Kidney glomerular epithelial cell (primary cell): ENCODE results near the gene GPC5.

Experiments
- DNase-seq: peaks from one replicate; lab custom pipeline; 2025; lab: John Stamatoyannopoulos, UW

The GPC5 gene

DNA sequence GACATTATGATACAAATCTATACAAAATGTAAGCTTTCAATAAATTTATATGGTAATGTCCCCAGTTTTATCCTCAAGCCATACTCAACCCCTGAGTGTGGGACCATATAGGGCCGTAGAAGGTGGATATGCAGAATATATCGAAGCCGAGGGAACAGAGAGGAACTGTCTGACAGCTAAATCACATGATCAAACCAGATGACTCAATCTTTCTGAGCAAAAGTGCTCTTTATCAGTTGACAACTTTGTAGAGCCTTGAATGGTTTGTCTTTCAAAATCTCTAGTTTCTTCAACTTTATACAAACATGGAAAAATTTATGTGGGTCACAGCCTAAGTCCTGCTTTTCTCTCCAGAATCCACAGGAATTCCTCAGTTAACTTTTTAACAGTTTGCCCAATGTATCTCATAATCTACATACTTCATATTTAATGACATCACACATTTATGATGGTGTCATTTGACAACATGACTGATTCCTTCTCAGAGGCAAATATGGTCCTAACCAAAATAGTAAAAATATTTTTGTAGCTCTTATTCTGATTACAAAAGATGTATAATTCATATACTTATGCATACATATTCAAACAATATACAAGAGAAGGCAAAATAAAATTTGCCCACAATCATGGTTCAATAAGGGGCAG is 1155.2 kb downstream of the GPC5 start:
- no peak for DNase-seq

DNA sequence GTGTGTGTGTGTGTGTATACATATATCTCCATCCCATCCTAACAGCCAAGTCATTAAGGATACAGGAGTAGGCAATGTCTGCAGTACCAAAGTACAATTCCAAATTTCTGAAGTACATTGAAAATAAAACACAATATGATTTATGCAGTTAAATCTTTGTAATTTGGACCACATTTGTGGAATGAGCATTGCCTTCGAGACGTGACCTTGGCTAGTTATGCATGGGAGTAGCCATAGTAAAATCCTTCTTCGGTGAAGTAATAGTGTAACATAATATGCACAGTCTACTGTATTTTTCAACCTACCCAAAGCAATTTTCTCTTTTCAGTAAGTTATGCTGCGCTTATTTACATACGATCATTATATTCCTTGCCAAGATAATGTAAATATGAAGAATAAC is 1162.5 kb downstream of the GPC5 start:
- DNase-seq = no peak

DNA sequence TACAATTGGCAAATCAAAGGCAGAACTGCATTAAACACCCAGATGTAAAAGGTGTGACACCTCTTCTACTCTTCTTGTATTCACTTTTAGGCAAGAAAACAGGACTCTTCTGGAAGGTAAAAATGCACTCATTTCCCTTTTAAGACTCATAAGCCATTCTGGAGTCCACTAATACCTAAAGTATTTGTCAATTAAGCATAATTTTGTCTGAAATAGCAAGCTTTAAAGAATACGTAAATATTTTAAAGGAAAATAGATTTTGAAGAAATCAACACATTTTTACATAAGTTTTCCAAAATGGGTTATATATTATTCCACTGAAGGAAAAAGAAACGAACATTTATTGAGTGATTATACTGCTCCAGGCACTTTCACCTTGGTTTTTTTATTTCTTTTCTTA is 1166.5 kb downstream of the GPC5 start:
- no peak for DNase-seq

DNA sequence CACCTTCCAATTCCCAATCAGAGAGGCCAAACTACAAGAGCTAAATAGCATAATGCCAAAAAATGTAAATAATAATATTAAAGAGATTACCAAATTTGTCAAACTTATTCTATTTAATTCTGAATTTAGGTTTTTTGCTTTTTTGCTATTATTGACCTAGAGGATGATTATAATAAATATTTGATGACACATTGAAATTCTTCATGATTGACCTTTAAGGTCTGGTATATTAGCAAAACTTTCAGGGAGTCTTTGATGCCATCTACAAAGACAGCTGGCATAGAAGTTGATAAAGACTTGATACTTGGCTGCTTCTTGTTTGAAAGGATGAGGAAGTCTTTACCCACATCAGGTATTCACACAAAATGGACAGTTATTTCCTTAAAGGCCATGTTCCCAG is 1168.3 kb downstream of the GPC5 start:
- DNase-seq = no peak

DNA sequence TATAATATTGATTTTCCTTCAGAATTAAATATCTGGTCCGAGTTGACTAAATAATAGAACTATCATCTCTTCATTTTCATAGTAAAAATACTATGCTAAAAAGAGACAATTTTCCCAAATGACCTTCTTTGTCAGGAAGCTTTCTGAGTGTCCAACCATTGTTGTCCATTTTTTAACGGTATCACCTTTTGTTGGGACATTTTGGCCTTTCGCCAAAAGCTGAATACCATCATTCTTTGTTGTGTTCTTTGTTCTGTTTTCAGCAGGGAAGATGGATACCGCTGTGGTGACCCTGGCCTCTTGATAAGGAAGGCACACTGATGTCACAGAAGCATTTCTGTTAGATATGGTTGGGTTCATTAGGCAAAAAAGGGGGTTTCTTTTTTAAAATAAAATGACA is 1173.8 kb downstream of the GPC5 start:
- DNase-seq = no peak

DNA sequence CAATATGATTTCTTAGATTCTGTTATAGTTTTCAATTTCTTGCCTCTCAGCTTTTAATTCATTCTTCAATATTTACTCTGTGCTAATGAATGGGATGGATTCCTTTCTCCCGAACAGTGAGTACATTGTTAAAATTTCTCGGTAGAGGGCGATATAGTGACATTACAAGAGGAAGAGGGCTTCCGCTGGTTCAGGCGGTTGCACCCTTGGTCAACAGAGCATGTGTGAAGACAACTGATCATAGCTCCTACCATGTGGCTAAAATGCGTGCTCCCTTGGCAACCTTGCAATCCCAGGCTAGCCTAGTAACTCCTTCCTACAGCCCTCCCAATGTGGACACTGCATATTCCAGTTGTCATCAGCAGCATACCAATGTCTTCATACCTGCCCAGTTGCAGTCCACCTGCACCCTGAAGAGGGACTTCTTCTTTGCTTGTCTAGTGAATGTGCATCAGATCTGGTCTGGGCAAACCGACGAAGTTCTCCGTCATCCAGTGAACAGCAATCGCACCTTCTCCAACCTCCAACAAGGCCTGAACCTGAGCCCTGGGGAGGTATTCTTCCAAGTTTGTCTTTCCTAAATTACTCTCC is 1175.1 kb downstream of the GPC5 start:
- peak; percentile 28 for DNase-seq

DNA sequence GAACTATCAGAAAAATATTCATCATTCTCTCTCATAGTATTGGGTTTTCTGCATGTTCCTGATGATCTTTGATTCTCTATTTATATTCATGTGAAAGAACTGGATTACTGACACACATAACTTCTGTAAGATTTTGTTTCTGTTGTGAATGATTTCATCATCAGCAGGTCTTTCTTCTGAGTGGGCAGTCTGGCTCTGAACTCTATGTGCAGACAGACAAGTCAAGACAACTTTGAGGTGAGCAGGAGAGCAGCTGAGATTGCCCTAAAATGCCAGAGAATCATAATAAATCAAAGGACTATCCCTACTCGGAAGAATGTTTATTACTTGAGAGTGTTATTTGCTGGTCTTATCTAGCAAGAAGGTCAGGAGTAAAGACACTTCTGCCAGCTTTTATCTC is 1176.1 kb downstream of the GPC5 start:
- DNase-seq = no peak

DNA sequence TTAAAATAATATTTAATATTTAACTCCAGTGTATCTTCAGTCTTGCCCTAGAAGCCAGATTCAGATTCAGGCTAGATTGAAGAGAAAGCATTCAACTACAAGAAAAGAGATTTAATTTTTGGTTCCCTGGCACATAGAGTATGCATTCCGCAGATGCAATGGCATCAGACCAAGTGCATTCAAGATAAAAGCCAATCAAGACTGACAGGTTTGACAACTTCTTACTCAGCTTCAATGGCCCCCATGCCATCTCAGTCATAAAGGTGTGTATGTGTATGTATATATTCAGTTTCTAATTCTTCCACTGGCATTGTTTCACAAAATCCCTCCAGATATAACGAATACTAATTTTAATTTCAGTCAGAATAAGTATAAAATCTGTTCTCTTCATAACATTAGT is 1177.4 kb downstream of the GPC5 start:
- DNase-seq = no peak

DNA sequence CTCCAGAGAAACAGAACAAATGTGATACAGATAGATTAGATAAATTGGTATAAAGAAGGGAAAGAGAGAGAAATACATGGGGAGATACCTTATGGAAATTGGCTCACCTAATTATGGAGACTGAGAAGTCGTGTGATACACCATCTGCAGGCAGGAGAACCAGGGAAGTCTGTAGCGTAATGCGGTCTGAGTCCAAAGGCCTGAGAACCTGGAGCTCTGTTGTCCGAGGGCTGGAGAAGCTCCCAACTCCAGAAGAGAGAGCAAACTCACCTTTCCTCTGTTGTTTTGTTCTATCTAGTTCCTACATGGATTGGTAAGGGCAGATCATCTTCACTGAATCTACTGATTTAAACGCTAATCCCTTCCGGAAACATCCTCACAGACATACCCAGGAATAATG is 1179.9 kb downstream of the GPC5 start:
- no peak for DNase-seq

DNA sequence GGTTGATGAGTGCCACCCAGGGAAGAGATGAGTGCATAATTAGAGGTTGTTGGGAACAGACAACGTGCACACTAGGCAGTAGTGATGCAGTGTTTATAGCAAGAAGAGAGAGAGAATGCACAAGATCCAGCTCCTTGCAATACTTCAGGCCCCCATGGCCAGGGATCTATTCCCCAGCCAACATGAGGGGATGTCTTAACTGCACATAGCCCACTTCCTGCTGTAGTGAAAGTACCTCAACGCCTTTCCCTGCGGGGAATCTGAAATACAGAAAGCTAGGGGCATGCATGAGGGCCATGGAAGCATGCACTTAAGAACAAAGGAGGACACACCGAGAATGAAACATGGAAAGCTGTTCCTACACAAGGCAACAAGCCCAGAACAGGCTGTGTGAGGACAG is 1191.5 kb downstream of the GPC5 start:
- no peak for DNase-seq

DNA sequence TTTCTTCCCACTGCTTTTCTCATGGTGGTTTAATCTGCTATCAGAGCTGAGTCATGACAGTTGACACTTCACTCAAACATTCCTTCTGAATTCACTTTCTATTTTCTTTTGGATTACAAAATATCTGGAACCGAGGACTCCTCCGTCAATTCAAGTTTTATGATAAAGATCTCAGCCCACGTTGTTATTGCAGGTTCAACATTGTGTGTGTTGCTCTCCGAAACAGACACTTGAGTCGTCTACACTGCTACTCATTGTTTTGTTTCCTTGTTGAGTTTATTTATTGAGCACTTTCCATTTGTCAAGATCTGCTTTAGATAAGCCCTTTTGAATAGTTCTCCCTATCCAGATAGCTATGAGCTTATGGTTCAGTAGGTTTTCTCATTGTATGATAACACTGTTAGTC is 1192.1 kb downstream of the GPC5 start:
- peak; percentile 60 for DNase-seq

DNA sequence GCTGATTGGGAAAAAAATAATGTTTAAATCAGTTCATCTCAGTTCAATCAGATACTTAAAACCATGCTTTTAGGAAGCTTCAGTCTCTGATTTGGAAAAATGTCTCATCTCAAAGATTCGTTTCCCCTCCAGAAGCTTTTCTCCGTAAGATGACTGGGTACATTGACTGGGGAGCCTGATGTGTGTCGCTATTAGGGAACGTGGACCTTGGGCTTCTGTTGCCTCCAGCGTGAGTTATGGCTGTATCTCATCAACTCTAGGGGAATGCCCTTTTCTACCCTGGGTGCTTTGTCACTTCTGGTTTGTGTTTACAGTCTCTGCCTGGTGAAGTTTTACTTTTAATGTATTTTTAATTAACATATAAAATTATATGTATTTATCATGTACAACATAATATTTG is 1192.7 kb downstream of the GPC5 start:
- no peak for DNase-seq

DNA sequence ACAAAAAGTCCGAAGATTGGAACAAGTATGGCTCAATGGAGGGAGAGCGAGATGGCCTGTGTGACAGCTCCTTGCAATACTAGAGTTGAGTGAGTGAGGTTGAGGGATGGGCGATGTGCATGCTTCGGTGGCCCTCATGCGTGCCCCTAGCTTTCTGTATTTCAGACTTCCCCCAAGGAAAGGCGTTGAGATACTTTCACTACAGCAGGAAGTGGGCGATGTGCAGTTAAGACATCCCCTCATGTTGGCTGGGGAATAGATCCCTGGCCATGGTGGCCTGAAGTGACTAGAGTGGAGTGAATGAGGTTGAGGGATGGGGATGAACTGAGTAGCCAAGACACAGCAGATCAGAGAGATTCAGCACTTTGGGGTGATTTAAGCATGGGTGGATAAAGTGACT is 1194.3 kb downstream of the GPC5 start:
- no peak for DNase-seq

DNA sequence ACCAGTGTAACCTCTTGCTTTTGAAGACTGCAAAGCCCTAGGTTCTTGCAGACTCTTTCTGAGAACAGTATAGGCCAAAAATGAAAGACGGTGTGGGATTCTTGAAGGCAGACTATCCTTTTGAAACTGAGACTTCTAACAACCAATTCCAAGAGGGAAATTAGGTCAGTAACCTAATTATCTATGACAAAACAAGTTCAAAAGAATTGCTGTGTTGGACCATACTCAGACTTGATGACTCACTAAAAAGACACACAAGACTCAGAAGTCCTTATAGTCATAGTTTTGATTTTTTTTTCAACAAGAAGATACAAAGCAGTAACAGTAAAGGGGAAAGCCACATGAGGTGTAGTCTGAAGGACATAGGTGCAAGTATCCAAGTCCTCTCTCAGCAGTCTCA is 1204.1 kb downstream of the GPC5 start:
- no peak for DNase-seq

DNA sequence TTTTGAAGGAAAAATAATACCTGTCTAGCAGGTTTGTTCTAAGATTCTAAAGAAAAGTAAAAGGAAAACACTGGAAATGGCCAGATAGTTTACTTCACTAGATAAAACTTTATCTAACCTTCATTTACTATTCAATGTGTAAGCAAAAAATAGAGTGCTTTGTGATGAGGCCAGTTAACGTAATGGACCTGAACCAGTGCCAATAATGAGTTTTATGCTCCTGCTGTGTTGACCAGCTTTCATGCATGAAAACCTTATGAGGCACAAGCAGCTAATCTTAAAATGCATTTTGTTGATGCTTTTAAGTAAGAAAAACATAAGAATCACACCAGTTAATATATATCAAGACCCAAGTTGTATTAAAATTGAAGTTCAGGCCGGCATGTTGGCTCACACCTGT is 1211.0 kb downstream of the GPC5 start:
- no peak for DNase-seq

DNA sequence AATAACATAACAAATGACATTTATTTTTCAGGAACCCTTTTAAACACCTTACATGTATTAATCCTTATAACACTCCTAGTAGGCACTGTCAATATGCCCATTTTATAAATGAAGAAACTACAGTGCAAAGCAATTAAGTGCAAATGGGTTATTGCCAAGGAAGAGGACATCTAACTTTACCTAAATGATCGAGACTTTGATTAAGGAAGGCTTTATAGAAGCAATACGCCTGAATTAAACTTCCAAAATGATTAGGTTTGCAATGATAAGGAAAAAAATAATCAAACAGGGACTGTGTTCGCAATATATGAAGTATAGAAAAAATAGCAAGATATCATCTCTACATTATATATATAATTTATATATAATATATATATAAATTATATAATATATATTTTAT is 1214.5 kb downstream of the GPC5 start:
- DNase-seq = no peak

DNA sequence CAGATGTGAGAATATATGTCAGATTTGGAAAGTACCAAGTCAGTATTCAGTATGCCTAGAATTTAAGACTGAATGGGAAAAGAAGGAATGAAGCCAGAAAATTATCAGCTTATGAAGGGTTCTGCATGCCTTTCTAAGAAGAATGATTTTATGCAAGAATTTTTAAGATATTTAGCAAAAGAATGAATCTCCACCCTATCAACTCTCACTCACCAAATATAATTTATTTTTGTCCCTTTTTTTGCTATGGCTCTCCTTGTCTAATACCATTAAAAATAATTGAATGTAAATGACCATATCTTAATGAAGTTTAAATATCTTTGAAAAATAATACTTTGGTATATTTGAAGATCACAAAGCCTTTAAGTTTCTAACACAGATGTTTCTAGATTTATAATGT is 1215.5 kb downstream of the GPC5 start:
- no peak for DNase-seq

DNA sequence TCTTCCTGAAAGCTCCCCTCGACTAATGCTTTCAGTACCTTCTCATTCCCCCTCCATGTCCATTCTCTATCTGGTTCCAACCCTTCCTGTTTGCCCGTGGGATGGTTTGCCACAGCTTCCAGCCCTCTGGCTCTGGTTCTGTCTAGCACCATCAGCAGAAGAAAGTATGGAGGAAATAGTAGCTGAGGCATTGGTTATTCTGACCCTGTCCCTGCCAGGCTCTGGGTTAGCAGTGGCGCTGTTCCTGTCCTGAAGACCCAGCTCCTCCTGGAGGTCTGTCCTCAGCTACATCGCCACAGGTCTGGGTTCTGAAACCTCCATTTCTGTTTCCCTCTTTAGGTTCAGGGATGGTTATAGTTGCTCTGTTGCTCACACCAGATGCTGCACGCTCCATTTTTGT is 1223.6 kb downstream of the GPC5 start:
- DNase-seq = no peak

DNA sequence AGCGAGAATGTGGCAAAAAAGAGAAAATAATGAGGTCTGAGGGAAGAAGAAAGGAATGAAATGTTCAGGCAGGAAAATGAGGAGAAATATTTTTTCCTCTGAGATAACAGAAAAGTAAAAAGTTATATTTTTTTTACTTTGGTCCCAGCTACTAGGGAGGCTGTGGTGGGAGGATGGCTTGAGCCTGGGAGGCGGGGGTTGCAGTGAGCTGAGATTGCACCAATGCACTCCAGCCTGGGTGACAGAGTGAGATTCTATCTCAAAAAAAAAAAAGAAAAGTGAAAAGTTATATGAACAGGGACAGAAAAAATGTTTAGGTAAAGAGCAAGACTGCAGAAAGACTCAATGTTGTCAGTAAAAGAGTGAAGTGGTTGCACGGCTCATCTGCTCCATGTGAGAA is 1224.5 kb downstream of the GPC5 start:
- DNase-seq = no peak

DNA sequence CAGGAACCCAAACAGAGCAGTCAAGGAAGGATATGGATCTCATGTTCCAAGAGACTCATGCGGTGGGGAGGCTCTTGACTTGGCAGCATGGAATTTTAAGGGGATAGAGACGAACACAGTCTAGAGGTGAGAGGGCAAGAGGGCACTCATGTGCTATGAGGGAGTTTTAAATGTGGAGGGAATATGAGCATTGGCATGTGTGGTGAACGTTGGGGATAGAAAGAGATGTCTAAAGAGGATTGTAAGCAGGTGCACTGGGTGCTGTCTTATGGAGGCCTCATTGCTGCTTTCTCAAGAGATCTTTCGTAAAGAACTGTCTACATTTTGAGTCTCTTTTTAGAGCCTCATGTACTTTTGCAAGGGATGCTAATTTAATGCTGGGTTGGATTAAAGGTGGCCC is 1227.9 kb downstream of the GPC5 start:
- no peak for DNase-seq

DNA sequence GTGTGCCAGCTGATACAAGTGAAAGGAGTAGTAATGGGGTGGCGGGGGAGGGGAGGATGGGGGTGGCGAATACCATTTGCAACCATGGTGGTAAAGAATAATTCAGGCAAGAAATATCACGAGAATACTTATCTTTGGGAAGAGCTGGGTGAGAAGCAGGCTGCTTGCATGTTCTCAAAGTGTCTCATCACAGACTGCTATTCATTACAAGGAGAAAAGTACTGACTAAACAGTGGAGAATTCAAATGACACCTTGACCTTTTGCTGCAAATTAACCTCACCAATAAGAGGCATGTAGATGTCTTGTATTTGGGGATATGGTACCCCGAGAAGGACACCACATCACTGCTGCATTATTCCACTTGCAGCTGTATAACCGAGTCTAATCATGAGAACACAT is 1242.5 kb downstream of the GPC5 start:
- DNase-seq = no peak

DNA sequence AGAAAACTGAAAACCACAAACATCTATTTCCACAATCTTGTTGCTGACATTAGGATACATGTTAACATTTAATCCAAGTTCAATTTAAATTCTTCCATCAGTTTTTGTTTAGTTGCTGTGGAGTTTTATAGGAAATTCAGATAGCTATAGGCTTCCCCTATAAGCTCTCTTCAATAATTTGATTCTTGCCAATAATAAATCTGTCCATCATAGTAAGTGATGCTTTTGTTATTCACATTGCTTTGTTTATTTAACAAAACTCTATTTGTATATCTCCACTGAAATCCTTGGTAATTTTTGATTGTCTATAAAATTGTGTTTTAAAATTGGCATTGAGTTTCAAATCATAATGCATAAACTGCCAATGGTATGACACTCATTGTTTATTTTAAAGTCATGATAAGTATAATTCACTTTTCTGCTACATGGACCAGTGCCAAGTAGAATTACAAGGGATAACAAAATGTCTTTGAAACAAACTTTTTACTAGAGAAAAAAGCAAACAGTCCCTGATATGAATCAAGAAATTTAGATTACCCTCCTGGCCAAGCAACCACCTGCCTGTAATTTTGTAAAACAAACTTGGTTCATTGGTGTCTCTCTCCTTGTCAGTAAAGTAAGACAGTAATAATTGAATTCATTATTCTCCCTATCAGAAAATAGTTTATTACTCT is 1250.9 kb downstream of the GPC5 start:
- no peak for DNase-seq

DNA sequence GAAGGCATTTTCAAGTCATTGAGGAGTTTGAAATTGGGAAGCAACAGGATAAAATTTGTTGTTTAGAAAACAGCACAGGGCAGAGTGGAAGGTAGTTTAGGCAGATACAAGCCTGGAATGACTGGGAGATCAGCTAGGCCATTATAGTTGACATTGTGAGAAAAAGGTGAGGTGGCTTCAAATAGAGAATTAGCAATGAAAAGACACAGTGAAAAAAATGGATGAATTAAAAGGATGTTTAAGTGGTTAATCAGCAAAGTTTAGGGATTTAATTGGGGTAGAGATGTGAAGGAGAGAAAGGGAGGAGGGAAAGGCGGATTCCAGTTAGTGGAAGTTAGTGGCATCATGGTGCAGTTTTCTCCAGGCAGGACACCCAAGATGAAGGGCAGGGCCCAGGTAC is 1257.7 kb downstream of the GPC5 start:
- DNase-seq = no peak

DNA sequence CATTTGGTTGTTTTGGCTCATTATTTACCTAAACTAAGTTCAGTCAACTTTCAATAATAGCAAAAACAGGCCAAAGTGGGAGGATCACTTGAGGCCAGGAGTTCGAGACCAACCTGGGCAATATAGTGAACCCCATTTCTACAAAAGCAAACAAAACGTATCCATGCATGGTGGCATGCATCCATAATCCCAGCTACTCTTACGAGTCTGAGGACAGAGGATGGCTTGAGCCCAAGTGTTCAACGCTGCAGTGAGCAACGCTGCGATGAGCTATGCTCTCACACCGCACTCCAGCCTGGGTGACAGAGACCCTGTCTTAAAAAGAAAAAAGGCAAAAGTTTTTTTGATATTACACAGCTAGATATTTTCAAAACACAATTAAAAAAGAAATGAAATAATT is 1258.2 kb downstream of the GPC5 start:
- DNase-seq = no peak
